ENCODE results near the gene SLC30A3. TPM values are rescaled to one million over a fixed set of nuclear protein-coding genes. Genes with fewer than 3 reads are reported as not detected.
A peak's percentile ranks its signal among the peaks of the same experiment; 100 is the strongest.

The SLC30A3 gene
- total and polyA plus RNA-seq, 10 of the 15 experiments (the other 5 are each of a cell fraction or from before 2014, with no cell fraction given) = 0.23 TPM; not detected in 9

DNA sequence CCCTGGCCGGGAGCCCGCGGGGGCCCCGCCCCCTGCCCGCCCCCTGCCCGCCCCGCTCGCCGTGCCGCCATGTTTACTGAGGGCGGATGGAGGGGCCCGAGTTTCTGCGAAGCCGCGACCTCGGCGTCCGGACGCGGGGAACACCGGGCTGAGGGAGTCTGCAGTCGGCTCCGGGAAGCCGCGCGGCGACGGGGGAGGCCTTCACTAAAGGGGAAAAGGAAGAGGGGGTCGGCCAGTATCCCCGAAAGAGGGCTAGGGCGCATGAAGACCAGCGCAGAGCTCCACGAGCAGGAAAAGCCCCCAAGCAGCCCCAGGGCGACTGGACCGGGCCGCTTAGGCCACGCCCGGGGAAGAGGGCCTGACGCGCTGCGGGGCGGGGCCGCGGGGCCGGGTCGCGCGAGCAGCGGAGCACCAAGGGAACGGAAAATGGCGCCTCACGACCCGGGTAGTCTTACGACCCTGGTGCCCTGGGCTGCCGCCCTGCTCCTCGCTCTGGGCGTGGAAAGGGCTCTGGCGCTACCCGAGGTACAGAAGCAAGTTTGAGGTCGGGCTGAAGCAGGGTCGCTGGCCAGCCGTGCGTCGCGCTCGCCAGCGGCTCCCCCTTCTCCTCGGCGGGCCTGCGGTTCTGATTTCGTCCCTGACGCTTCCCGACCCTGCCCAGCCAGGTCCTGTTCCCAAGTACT is 50.8 kb downstream of the SLC30A3 start, which contains the start of the genes ATRAID and SLC5A6 (continued):
- TF ChIP-seq, protein P1, sequence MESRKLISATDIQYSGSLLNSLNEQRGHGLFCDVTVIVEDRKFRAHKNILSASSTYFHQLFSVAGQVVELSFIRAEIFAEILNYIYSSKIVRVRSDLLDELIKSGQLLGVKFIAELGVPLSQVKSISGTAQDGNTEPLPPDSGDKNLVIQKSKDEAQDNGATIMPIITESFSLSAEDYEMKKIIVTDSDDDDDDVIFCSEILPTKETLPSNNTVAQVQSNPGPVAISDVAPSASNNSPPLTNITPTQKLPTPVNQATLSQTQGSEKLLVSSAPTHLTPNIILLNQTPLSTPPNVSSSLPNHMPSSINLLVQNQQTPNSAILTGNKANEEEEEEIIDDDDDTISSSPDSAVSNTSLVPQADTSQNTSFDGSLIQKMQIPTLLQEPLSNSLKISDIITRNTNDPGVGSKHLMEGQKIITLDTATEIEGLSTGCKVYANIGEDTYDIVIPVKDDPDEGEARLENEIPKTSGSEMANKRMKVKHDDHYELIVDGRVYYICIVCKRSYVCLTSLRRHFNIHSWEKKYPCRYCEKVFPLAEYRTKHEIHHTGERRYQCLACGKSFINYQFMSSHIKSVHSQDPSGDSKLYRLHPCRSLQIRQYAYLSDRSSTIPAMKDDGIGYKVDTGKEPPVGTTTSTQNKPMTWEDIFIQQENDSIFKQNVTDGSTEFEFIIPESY (IDR thresholded peaks at IDR 0.05) = no peak
- TF ChIP-seq EP300 (IDR thresholded peaks at IDR 0.05; ENCODE audit: borderline replicate concordance in 1 of 2, control insufficient read depth in 1 of 2, low read depth in 2 of 2, low read length in 2 of 2) (no peak), ZNF622 (IDR thresholded peaks at IDR 0.05) (no peak), NR2F1 (conservative IDR thresholded peaks at IDR 0.05) (peak; percentile 56; the same call in 1 of the 2 replicates), HDGF (IDR thresholded peaks at IDR 0.05) (no peak), POLR2AphosphoS2 (IDR thresholded peaks at IDR 0.05; ENCODE audit: low read depth, low read length) (no peak; the same call in 1 of the 2 replicates), KLF5 (IDR thresholded peaks at IDR 0.05; ENCODE audit: partially characterized antibody) (peak; percentile 73), POU2F2 (IDR thresholded peaks at IDR 0.05; ENCODE audit: borderline replicate concordance, low read depth, low read length) (peak; percentile 37; the same call in 2 of the 3 replicates), LARP7 (IDR thresholded peaks at IDR 0.05) (peak; percentile 87; the same call in 1 of the 2 replicates), EGR1 (IDR thresholded peaks at IDR 0.05; ENCODE audit: borderline replicate concordance in 1 of 2, low read depth in 2 of 2, low read length in 2 of 2) (peak in 1 of 2 experiments; percentile 30; a peak in 1 of 3 replicates), MXI1 (IDR thresholded peaks at IDR 0.05; ENCODE audit: low read depth, low read length) (peak; percentile 2; the same call in 1 of the 2 replicates), FOXM1 (IDR thresholded peaks at IDR 0.05; ENCODE audit: low read depth, low read length) (no peak), MTA3 (IDR thresholded peaks at IDR 0.05; ENCODE audit: borderline replicate concordance, low read length) (no peak; the same call in 1 of the 2 replicates), ZNF217 (IDR thresholded peaks at IDR 0.05) (no peak), CREM (IDR thresholded peaks at IDR 0.05; ENCODE audit: low read depth) (no peak), SREBF1 (IDR thresholded peaks at IDR 0.05; ENCODE audit: low read length) (no peak)
- TF ChIP-seq, protein P2, sequence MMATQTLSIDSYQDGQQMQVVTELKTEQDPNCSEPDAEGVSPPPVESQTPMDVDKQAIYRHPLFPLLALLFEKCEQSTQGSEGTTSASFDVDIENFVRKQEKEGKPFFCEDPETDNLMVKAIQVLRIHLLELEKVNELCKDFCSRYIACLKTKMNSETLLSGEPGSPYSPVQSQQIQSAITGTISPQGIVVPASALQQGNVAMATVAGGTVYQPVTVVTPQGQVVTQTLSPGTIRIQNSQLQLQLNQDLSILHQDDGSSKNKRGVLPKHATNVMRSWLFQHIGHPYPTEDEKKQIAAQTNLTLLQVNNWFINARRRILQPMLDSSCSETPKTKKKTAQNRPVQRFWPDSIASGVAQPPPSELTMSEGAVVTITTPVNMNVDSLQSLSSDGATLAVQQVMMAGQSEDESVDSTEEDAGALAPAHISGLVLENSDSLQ (IDR thresholded peaks at IDR 0.05) = no peak
- TF ChIP-seq, protein P3, sequence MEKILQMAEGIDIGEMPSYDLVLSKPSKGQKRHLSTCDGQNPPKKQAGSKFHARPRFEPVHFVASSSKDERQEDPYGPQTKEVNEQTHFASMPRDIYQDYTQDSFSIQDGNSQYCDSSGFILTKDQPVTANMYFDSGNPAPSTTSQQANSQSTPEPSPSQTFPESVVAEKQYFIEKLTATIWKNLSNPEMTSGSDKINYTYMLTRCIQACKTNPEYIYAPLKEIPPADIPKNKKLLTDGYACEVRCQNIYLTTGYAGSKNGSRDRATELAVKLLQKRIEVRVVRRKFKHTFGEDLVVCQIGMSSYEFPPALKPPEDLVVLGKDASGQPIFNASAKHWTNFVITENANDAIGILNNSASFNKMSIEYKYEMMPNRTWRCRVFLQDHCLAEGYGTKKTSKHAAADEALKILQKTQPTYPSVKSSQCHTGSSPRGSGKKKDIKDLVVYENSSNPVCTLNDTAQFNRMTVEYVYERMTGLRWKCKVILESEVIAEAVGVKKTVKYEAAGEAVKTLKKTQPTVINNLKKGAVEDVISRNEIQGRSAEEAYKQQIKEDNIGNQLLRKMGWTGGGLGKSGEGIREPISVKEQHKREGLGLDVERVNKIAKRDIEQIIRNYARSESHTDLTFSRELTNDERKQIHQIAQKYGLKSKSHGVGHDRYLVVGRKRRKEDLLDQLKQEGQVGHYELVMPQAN (conservative IDR thresholded peaks at IDR 0.05) = no peak; the same call in 1 of the 2 replicates
- TF ChIP-seq, protein P4, sequence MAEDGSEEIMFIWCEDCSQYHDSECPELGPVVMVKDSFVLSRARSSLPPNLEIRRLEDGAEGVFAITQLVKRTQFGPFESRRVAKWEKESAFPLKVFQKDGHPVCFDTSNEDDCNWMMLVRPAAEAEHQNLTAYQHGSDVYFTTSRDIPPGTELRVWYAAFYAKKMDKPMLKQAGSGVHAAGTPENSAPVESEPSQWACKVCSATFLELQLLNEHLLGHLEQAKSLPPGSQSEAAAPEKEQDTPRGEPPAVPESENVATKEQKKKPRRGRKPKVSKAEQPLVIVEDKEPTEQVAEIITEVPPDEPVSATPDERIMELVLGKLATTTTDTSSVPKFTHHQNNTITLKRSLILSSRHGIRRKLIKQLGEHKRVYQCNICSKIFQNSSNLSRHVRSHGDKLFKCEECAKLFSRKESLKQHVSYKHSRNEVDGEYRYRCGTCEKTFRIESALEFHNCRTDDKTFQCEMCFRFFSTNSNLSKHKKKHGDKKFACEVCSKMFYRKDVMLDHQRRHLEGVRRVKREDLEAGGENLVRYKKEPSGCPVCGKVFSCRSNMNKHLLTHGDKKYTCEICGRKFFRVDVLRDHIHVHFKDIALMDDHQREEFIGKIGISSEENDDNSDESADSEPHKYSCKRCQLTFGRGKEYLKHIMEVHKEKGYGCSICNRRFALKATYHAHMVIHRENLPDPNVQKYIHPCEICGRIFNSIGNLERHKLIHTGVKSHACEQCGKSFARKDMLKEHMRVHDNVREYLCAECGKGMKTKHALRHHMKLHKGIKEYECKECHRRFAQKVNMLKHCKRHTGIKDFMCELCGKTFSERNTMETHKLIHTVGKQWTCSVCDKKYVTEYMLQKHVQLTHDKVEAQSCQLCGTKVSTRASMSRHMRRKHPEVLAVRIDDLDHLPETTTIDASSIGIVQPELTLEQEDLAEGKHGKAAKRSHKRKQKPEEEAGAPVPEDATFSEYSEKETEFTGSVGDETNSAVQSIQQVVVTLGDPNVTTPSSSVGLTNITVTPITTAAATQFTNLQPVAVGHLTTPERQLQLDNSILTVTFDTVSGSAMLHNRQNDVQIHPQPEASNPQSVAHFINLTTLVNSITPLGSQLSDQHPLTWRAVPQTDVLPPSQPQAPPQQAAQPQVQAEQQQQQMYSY (CRISPR knock-in tag; IDR thresholded peaks at IDR 0.05) = no peak
- TF ChIP-seq, protein P5, sequence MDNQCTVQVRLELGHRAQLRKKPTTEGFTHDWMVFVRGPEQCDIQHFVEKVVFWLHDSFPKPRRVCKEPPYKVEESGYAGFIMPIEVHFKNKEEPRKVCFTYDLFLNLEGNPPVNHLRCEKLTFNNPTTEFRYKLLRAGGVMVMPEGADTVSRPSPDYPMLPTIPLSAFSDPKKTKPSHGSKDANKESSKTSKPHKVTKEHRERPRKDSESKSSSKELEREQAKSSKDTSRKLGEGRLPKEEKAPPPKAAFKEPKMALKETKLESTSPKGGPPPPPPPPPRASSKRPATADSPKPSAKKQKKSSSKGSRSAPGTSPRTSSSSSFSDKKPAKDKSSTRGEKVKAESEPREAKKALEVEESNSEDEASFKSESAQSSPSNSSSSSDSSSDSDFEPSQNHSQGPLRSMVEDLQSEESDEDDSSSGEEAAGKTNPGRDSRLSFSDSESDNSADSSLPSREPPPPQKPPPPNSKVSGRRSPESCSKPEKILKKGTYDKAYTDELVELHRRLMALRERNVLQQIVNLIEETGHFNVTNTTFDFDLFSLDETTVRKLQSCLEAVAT (IDR thresholded peaks at IDR 0.05) = no peak

Data from GM12878 (cell line).